Mesodermal cell (in vitro differentiated cells): ENCODE data around the gene TRIM17.

Experiments used
- H3K27ac ChIP-seq: 2 replicates; pipeline ENCODE4 v1.7.0; 2013; ENCODE audit warnings: mild to moderate bottlenecking, low read depth, low read length, moderate library complexity; ENCODE audit not compliant: severe bottlenecking
- H3K36me3 ChIP-seq: 2 replicates; pipeline ENCODE4 v1.7.1; 2013; ENCODE audit warnings: mild to moderate bottlenecking, low read length, moderate library complexity; ENCODE audit not compliant: control insufficient read depth, insufficient read depth
- H3K4me1 ChIP-seq: one replicate; pipeline ENCODE4 v1.7.1; 2013; ENCODE audit warnings: mild to moderate bottlenecking, low read length; ENCODE audit not compliant: insufficient read depth, control insufficient read depth, poor library complexity, severe bottlenecking
- H3K4me3 ChIP-seq: 2 replicates; pipeline ENCODE4 v1.7.0; 2013; ENCODE audit warnings: low read length, control low read depth, mild to moderate bottlenecking; ENCODE audit not compliant: insufficient read depth, poor library complexity, severe bottlenecking; ENCODE audit errors: extremely low read depth
- H3K9me3 ChIP-seq: 2 replicates; pipeline ENCODE4 v1.7.1; 2013; ENCODE audit warnings: mild to moderate bottlenecking, low read length, moderate library complexity; ENCODE audit not compliant: control insufficient read depth
- WGBS, 2 experiments: methylation state at CpG; one replicate each; pipeline ENCODE4 v1.1.5; 2013; ENCODE audit warnings: missing lambda C conversion rate in 2 of 2; ENCODE audit not compliant: insufficient coverage in 2 of 2; 5-methylcytosine and 5-hydroxymethylcytosine counted together

Gene TRIM17

DNA sequence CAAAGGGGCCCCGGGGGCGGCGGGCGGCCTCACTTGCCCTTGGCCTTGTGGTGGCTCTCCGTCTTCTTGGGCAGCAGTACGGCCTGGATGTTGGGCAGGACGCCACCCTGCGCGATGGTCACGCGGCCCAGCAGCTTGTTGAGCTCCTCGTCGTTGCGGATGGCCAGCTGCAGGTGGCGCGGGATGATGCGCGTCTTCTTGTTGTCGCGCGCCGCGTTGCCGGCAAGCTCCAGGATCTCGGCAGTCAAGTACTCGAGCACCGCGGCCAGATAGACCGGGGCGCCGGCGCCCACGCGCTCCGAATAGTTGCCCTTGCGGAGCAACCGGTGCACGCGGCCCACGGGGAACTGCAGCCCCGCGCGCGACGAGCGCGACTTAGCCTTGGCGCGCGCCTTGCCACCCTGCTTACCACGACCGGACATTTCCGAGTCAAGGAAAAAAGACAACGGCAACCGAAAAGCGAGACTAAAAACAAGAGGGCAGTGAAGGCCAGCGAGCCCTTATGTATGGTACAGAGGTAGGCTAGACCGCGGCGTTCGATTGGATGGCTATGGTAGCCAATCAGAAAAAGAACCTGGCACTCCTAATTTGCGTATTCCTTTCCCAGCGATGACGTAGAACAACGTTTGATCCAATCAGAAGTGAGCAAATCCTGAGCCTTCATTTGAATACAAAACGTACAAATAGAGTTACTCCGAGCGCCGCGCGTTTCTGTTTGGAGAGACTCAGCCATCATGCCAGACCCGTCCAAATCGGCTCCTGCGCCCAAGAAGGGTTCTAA lies 40.9 kb upstream of the TRIM17 start:
- Histone ChIP-seq H3K27ac (peak overlapping the region; percentile 89), H3K36me3 (no peaks in the 10 kb centered on the region), H3K9me3 (no peaks in the 10 kb centered on the region), H3K4me1 (no peaks in the 10 kb centered on the region), H3K4me3 (peak overlapping the region; percentile 54)
- 0% methylated on average over 72 to 74 of the region's 74 CpGs for WGBS, 2 experiments

DNA sequence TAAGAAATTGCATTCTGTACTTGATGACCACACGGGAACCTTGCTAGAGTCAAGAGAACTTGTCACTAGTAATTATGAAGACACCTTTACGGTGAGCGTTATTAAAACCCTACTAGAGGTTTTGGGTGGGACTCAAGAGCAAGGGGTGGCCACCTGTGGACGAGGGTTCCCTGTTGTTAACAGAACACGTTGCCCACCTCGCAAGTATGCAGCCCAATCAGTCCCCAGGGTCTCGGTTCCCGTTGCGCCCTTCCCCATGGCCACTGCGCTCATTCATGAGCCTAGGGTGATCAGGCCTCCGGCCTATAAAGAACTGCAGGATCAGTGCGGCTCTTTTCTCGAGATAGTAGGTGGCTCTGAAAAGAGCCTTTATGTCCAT lies 40.3 kb upstream of the TRIM17 start:
- peak overlapping the region; percentile 54 for H3K4me3 ChIP-seq
- no peaks in the 10 kb centered on the region for H3K4me1 ChIP-seq
- no peaks in the 10 kb centered on the region for H3K9me3 ChIP-seq
- peak overlapping the region; percentile 89 for H3K27ac ChIP-seq
- WGBS, 2 experiments: 1 to 2% methylated on average over 12 to 13 of the region's 13 CpGs
- H3K36me3 ChIP-seq: no peaks in the 10 kb centered on the region

DNA sequence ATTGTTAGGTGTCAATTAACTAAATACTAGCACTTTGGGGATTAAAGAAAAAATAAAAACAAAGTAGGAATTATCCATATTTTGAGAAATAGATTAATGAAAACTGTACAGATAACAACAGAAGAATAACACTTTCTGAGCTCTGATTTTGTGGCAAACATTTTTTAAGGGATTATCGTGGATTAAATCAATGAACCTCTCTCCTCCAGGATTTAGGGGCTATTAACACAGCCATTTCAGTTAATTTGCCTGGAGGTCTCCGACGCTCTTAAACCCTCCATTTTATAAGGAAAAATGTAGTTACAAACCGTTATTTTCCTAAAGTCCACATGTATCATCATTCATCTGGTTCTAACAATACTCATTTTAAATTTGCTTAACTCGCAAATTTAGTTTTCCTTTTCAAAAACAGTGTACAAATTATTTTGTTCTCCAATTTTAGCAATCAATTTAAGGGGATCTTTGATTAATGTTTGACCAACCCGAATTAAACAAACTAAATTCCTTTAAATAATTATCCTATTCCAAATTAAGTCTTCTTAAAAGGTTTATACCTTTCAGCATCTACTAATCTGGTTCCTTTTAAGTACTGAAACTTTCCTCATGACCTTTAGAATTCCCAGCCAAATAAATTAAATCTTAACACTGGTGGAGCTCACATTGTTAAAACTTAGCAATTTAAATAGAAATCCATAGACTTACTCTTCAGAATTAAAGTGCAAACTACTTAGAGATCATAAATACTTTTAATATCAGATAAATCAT lies 39.8 kb upstream of the TRIM17 start:
- Histone ChIP-seq H3K4me3 (peak overlapping the region; percentile 54), H3K4me1 (no peaks in the 10 kb centered on the region), H3K9me3 (no peaks in the 10 kb centered on the region), H3K27ac (no peak overlapping the region), H3K36me3 (no peaks in the 10 kb centered on the region)
- 0% methylated on average over 1 of the region's 6 CpGs; no CpG with 5 or more reads in 1 of the 2 experiments for WGBS, 2 experiments

DNA sequence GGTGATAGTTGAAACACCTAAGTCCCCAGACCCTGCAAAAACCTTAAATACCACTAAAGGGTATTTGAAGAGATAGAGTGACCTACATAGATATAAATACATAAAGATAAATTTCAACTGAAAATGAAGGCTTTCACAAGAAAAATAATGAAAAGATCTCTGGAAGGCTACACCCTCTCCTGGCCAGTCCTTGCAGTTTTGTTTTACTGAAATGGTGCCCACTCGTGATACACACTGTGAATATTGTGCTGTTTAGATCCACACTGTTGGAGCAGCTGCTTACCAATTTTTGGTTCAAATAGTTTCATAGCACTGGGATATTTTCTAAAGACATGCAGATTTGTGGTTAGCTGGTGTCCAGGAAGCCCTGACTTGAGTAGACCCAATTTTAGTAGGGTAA lies 39.1 kb upstream of the TRIM17 start:
- Histone ChIP-seq H3K27ac (no peak overlapping the region), H3K9me3 (no peaks in the 10 kb centered on the region), H3K4me1 (no peaks in the 10 kb centered on the region), H3K36me3 (no peaks in the 10 kb centered on the region), H3K4me3 (no peak overlapping the region)
- WGBS, 2 experiments: 45 to 88% methylated on average over 1 of the region's 1 CpG

DNA sequence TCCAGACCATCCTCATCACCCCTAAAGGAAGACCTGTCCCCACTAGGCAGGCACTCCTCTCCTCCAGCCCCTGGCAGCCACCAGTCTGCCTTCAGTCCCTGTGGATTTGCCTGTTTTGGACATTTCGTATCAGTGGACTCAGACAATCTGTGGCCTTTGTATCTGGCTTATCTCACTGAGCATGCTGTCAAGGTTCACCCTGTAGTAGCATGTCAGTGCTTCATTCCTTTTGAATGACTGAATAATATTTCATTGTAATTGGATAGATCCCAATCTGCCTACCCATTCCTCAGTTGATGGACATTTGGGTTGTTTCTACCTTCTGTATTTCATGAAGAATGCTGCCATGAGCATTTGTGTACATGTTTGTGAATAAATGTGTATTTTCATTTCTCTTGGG lies 37.6 kb upstream of the TRIM17 start:
- no peaks in the 10 kb centered on the region for H3K9me3 ChIP-seq
- no peak overlapping the region for H3K27ac ChIP-seq
- H3K4me1 ChIP-seq: no peaks in the 10 kb centered on the region
- H3K4me3 ChIP-seq: no peak overlapping the region
- no peaks in the 10 kb centered on the region for H3K36me3 ChIP-seq
- WGBS, 2 experiments: 100% methylated on average over 1 of the region's 1 CpG; no CpG with 5 or more reads in 1 of the 2 experiments

DNA sequence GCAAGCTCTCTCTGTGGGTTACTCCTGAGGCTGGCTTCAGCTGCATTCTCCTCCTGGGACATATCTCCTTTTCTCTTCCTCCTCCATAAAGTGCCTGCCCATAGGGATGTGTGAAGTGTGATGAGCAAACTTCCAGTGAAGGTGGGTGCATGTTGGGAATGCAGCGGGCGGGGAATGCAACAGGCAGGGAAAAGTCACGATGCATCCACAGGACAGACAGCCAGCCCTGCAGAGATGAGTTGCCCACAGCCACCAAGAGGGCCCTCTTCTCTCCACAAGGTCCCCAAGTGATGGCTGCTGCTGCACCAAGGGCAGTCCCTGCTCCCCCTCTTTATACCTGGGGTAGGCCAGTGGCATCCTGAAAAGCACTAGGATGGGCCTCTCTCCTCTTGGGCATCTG lies 37.0 kb upstream of the TRIM17 start:
- Histone ChIP-seq H3K4me3 (no peak overlapping the region), H3K27ac (no peak overlapping the region), H3K4me1 (no peaks in the 10 kb centered on the region), H3K36me3 (no peaks in the 10 kb centered on the region), H3K9me3 (no peaks in the 10 kb centered on the region)
- 89 to 95% methylated on average over 3 of the region's 3 CpGs for WGBS, 2 experiments

DNA sequence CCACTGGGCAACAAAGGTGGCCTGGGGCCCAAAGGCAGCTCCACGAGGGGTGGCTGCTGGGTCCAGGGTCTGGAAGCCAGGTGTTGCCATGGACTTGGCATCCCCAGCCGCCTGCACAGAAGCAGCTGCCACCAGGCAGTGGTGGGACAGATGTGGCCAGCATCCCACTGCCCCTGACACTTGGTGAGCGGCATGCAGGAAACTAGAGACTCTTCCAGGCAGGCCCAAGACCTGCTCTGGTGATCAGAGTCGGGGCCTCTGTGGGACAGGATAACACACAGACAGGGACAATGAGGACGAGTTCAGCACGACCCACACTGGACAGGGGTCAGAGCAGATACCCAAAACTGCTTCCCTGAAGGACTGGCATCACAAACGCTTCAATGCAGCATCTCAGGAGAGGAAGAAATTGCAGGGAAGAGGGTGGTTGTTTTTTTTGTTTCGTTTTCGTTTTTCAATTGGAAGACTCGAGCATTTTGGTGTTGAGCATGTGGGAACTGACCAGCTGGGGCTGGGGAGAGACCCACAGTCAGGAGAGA lies 36.4 kb upstream of the TRIM17 start:
- Histone ChIP-seq H3K9me3 (no peaks in the 10 kb centered on the region), H3K27ac (no peak overlapping the region), H3K36me3 (no peaks in the 10 kb centered on the region), H3K4me1 (no peaks in the 10 kb centered on the region), H3K4me3 (no peak overlapping the region)
- WGBS, 2 experiments: 86 to 90% methylated on average over 10 of the region's 10 CpGs

DNA sequence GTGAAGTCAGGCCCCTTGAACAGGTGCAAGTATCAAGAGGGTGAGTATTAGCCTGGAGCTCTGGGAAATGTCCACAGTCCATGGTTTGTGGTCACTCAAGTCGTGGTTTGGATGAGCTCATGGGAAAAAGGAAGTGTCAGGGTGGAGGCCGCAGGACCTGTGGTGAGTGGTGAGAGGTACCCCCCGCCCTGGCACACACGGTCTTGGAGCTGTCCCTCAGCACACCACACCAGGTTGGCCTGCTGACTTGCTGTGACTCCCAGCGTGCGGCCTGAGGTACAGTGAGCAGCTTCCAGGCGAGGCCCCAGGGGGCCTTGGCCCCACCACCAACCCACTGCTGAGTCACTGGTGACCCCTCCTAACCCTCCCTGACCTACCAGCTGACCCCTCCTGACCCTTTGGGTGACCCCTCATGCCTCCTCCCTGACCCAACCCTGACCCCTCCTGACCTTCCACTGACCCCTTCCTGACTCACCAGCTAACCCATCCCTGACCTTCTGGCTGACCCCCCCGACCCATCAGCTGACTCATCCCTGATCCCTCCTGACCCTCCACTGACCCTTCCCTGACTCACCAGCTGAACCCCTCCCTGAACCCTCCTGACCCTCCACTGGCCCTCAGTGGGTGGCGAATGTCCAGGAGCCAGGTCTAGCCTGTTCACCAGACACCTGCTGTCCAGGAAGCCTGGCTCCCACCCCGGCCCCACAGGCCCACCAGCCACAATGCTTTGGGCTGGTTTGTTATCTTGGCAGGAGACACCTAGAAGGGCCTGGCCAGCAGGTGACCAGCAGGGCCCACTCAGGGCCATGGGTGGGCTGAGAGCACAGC lies 35.7 kb upstream of the TRIM17 start:
- no peaks in the 10 kb centered on the region for H3K9me3 ChIP-seq
- no peaks in the 10 kb centered on the region for H3K36me3 ChIP-seq
- H3K4me1 ChIP-seq: no peaks in the 10 kb centered on the region
- 74 to 90% methylated on average over 4 to 5 of the region's 10 CpGs for WGBS, 2 experiments
- H3K27ac ChIP-seq: no peak overlapping the region
- no peak overlapping the region for H3K4me3 ChIP-seq

DNA sequence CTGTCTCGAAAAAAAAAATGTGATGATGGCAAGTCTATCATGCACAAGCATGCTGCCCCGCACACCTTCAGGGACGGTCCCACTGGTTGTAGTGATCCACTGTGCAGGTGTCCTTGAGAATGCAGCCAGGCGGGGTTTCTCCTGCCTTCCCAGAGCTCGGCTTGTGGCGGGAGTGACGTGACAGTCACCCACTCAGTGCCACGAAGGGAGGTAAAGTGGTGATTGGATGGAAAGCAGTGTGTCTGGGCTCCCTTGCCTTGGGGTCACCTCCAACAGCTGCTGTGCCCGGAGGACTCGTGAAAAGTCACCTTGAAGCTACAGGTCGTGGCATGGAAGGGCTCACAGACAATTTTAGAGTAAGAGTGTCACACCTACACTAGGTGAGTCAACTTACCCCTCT lies 33.5 kb upstream of the TRIM17 start:
- 90 to 91% methylated on average over 7 to 8 of the region's 11 CpGs for WGBS, 2 experiments

DNA sequence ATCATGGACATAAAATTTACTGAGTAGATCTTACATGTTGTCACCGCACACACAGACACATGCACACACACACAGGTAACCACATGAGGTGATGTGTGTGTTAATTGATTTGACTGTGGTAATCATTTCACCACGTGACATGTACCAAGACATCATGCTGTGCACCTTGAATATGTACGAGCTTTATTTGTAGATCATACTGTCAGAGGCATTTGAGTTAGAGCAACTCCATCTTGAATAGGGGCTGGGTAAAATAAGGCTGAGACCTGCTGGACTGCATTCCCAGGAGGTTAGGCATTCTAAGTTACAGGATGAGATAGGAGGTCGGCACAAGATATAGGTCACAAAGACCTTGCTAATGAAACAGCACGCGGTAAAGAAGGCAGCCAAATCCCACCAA lies 31.7 kb upstream of the TRIM17 start:
- WGBS, 2 experiments: 72 to 92% methylated on average over 2 to 4 of the region's 6 CpGs
- Histone ChIP-seq H3K36me3 (no peaks in the 10 kb centered on the region), H3K27ac (no peak overlapping the region), H3K4me3 (no peak overlapping the region), H3K9me3 (no peaks in the 10 kb centered on the region), H3K4me1 (no peaks in the 10 kb centered on the region)

More for the DNA sequence above, 33.5 kb upstream of the TRIM17 start:
- Histone ChIP-seq H3K4me3 (no peak overlapping the region), H3K36me3 (no peaks in the 10 kb centered on the region), H3K9me3 (no peaks in the 10 kb centered on the region), H3K4me1 (no peaks in the 10 kb centered on the region), H3K27ac (no peak overlapping the region)
